PC-9 (cell line): ENCODE measurements around the gene TXNL4A.

Experiments
- EZH2 ChIP-seq: fragments of 200-600 bp; sonication (generic); IDR thresholded peaks from 2 replicates; pipeline ENCODE4 v1.8.0; 2017; ENCODE audit warnings: antibody characterized with exemption, low read depth
- TF ChIP-seq, protein P1 (sequence below): fragments of 200-600 bp; sonication (generic); conservative IDR thresholded peaks from 2 replicates; pipeline ENCODE4 v1.6.1; 2017; ENCODE audit warnings: mixed run types, antibody characterized with exemption, mild to moderate bottlenecking, moderate library complexity

DNA sequence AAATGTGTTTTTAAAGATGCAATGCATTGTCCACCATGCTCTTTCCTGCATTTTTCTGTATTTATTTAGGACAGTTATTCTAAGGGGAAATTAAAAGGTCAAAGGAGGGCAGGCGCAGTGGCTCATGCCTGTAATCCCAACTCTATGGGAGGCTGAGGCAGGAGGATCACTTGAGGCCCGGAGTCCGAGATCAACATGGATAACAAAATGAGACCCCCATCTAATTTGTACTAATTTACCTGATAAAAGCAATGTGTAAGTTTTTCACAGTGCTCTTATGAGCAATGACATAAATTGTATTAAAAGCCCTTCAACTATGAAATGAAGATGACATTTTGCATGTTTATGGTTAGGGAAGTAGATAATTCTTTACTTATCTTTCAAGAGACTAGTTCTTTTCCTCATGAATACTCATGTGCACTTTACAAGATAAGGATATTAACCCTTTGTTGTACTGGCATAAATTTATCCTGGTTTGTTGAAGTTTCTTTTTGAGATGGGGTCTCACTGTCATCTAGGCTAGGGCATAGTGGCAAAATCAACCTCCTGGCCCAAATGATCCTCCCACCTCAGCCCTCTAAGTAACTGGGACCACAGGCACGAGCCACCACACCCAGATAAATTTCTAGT lies 14.2 kb downstream of the TXNL4A start:
- no peak for TF ChIP-seq EZH2
- TF ChIP-seq, protein P1, sequence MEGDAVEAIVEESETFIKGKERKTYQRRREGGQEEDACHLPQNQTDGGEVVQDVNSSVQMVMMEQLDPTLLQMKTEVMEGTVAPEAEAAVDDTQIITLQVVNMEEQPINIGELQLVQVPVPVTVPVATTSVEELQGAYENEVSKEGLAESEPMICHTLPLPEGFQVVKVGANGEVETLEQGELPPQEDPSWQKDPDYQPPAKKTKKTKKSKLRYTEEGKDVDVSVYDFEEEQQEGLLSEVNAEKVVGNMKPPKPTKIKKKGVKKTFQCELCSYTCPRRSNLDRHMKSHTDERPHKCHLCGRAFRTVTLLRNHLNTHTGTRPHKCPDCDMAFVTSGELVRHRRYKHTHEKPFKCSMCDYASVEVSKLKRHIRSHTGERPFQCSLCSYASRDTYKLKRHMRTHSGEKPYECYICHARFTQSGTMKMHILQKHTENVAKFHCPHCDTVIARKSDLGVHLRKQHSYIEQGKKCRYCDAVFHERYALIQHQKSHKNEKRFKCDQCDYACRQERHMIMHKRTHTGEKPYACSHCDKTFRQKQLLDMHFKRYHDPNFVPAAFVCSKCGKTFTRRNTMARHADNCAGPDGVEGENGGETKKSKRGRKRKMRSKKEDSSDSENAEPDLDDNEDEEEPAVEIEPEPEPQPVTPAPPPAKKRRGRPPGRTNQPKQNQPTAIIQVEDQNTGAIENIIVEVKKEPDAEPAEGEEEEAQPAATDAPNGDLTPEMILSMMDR: no peak
